Transverse colon (tissue), 4 donors: ENCODE data around the gene GDI1. TPM values are rescaled to one million over a fixed set of nuclear protein-coding genes. Genes with fewer than 3 reads are reported as not detected.

ENCODE experiments used
- DNase-seq: peaks from one replicate; pipeline ENCODE4 v3.0.0-alpha.2; 2019
- H3K27ac ChIP-seq, 4 donors: fragments of 200-600 bp; sonication (generic); 2 replicates each; pipeline ENCODE4 v1.5.1; 2016 to 2018; ENCODE audit warnings: inconsistent platforms in 4 of 4
- H3K27me3 ChIP-seq: fragments of 200-600 bp; sonication (generic); 2 replicates; pipeline ENCODE4 v1.5.1; 2017; ENCODE audit warnings: inconsistent platforms
- H3K36me3 ChIP-seq, 4 donors: fragments of 200-600 bp; sonication (generic); 2 replicates each; pipeline ENCODE4 v1.5.1; 2017 to 2019; ENCODE audit warnings: inconsistent platforms in 4 of 4
- H3K4me1 ChIP-seq, 4 donors: fragments of 200-600 bp; sonication (generic); 2 replicates each; pipeline ENCODE4 v1.5.1; 2017 to 2020; ENCODE audit warnings: inconsistent platforms in 4 of 4
- H3K4me3 ChIP-seq, 4 donors: fragments of 200-600 bp; sonication (generic); 1 replicate in 1 of 4; 2 replicates in 3 of 4; pipeline versions ENCODE4 v1.5.1 to v1.6.1; 2017 to 2019; ENCODE audit warnings: inconsistent platforms in 4 of 4
- H3K9me3 ChIP-seq, 2 donors: fragments of 200-600 bp; sonication (generic); 2 replicates each; pipeline ENCODE4 v1.5.1; 2017 to 2019; ENCODE audit warnings: inconsistent platforms in 2 of 2
- CTCF ChIP-seq, 5 experiments: fragments of 200-600 bp in 3 of 5; fragments of 450-650 bp in 2 of 5; sonication (generic) in 3 of 5; IDR thresholded peaks; 1 replicate in 2 of 5; 2 replicates in 3 of 5; pipeline ENCODE4 v1.5.1; 2016 to 2017; ENCODE audit warnings: antibody characterized with exemption in 5 of 5, inconsistent platforms in 3 of 5, mild to moderate bottlenecking in 2 of 5, moderate library complexity in 1 of 5
- EP300 ChIP-seq: sonication (generic); formaldehyde crosslinking; IDR thresholded peaks from one replicate; pipeline ENCODE4 v1.6.1; 2017; ENCODE audit warnings: antibody characterized with exemption, low read depth
- POLR2A ChIP-seq: fragments of 450-650 bp; IDR thresholded peaks from one replicate; pipeline ENCODE4 v1.6.1; 2016; ENCODE audit warnings: antibody characterized with exemption, mild to moderate bottlenecking, moderate library complexity
- POLR2AphosphoS5 ChIP-seq, 3 donors: sonication (generic); formaldehyde crosslinking; IDR thresholded peaks; one replicate each; pipeline ENCODE4 v1.6.1; 2016; ENCODE audit warnings: antibody characterized with exemption in 3 of 3
- WGBS, 2 donors: methylation state at CpG; one replicate each; pipeline ENCODE4 v1.1.5; 2018; ENCODE audit warnings: low coverage in 1 of 2; 5-methylcytosine and 5-hydroxymethylcytosine counted together
- in situ Hi-C, 4 donors: fragments of 200-750 bp; cut with MboI; loops; one replicate each; pipeline versions ENCODE4 v1.15.0 to v1.15.1; 2017; ENCODE audit warnings: low sequenced_read_pairs in 3 of 4, low pct_ligation_motif_present in 1 of 4, low pct_unique_long_range_greater_than_20kb in 1 of 4
- intact Hi-C: fragments of 100-400 bp; cut with DNase I; formaldehyde crosslinking; loops from one replicate; pipeline ENCODE4 v1.15.1; 2023; ENCODE audit warnings: low total_unique reads
- total RNA-seq, 4 donors: library from RNA; depleted of rRNA; stranded (reverse); fragments of >200 nt; gene quantifications; one replicate each; pipeline ENCODE4 v1.1.0, GENCODE V29; 2016

GDI1 gene
- total RNA-seq, 4 donors from 2014 or later, result 86.6 to 173 (median 119) TPM

GRCh38 chrX:154408659-154409221, 28.2 kb upstream of the GDI1 start:
- no peaks in the 10 kb centered on the region for H3K9me3 ChIP-seq
- H3K27me3 ChIP-seq, result no peaks in the 10 kb centered on the region
- in situ Hi-C loops, result loop anchor here in 3 of 4 donors (25.0 kb wide), 1 partner anchor 129 kb away; the partner anchor contains the start of genes G6PD (in 3 of the 3) and IKBKG (in 3 of the 3)
- no peak for DNase-seq
- H3K27ac ChIP-seq, result peak overlapping the region; percentile 73 to 98 (median 88)
- no peak for TF ChIP-seq CTCF (IDR thresholded peaks at IDR 0.05)
- TF ChIP-seq POLR2A, result peak; percentile 24
- intact Hi-C loops, result loop anchor here (5.0 kb wide), 1 partner anchor 44 kb away; no protein-coding TSS in a partner anchor
- H3K4me3 ChIP-seq, result peak overlapping the region in 2 of 4 donors; percentile 8 to 43
- no peaks in the 10 kb centered on the region for H3K36me3 ChIP-seq
- H3K4me1 ChIP-seq, result peaks cover 0 to 23% (median 8%) of the 10 kb centered on the region in 4 donors
- WGBS, 2 donors, result 56% methylated on average over 10 of the region's 10 CpGs; no CpG with 5 or more reads in 1 of the 2 donors

DNA sequence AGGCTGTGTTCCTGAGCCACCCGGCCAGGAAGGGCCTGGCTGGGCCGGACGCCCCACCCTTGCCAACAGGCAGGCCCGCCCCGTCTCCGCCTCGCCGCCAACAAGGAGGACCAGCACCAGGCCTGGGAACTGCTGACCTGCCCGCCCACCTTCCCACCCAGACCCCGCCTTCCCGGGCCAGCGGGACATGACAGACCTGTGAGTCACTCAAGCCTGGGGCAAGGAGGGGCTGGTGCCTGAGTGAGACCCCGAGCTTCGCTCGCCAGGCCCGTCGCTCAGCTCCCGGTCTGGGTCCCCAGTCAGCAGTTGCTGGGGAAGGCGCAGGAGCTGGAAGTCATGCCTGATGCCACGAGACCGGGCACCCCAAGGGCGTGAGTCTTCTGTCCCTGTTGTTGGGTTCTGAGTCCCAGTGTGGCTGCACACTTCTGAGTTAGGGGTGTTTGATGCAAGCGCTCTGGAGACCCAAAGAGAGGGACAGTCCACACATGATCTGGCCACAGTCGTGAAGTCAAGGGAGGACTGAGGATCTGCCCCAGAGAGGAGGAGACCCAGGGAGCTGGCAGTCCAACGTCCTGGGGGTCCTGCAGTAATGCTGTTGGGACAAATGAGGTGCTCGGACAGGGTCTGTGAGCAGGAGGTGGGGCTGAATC, 27.6 kb upstream of the GDI1 start, which contains the start of gene DNASE1L1:
Gene DNASE1L1, minus strand, starts transcription at position 33 of the 650 bp plus-strand sequence. CDS start 3,686 bp downstream, outside the sequence.
- Histone ChIP-seq H3K36me3 (no peaks in the 10 kb centered on the region), H3K27ac (peak within 1 kb of the TSS; percentile 73 to 98 (median 88)), H3K27me3 (no peaks in the 10 kb centered on the region), H3K4me1 (peaks cover 0 to 23% (median 8%) of the 10 kb centered on the region in 4 donors), H3K4me3 (peak within 1 kb of the TSS in 2 of 4 donors; percentile 8 to 43), H3K9me3 (no peaks in the 10 kb centered on the region)
- TF ChIP-seq POLR2AphosphoS5 (IDR thresholded peaks at IDR 0.05) (peak in 2 of 3 donors; percentile 32 to 39), POLR2A (no peak)
- peak; percentile 90 for DNase-seq
- in situ Hi-C loops, result loop anchor here in 3 of 4 donors (25.0 kb wide), 1 partner anchor 128 kb away; the partner anchor contains the start of genes G6PD (in 3 of the 3) and IKBKG (in 3 of the 3)
- 59% methylated on average over 9 of the region's 26 CpGs; no CpG with 5 or more reads in 1 of the 2 donors for WGBS, 2 donors
- intact Hi-C loops, result loop anchor here (5.0 kb wide), 1 partner anchor 43 kb away; no protein-coding TSS in a partner anchor

GRCh38 chrX:154411981-154412340, 25.0 kb upstream of the GDI1 start:
- 42% methylated on average over 25 of the region's 29 CpGs; no CpG with 5 or more reads in 1 of the 2 donors for WGBS, 2 donors
- Histone ChIP-seq H3K27ac (peak overlapping the region; percentile 91 to 98 (median 96)), H3K4me3 (peak overlapping the region; percentile 61 to 95 (median 77)), H3K4me1 (peaks cover 0 to 23% (median 8%) of the 10 kb centered on the region in 4 donors), H3K27me3 (no peaks in the 10 kb centered on the region), H3K9me3 (no peaks in the 10 kb centered on the region), H3K36me3 (no peaks in the 10 kb centered on the region)
- intact Hi-C loops, result no loop called here
- in situ Hi-C loops, result loop anchor here in 3 of 4 donors (25.0 kb wide), 1 partner anchor 125 kb away; the partner anchor contains the start of genes G6PD (in 3 of the 3) and IKBKG (in 3 of the 3)
- peak; percentile 76 for DNase-seq
- peak; percentile 71 for TF ChIP-seq POLR2A
- TF ChIP-seq CTCF (IDR thresholded peaks at IDR 0.05), result no peak
- TF ChIP-seq POLR2AphosphoS5 (IDR thresholded peaks at IDR 0.05), result peak; percentile 56 to 81 (median 74)

DNA sequence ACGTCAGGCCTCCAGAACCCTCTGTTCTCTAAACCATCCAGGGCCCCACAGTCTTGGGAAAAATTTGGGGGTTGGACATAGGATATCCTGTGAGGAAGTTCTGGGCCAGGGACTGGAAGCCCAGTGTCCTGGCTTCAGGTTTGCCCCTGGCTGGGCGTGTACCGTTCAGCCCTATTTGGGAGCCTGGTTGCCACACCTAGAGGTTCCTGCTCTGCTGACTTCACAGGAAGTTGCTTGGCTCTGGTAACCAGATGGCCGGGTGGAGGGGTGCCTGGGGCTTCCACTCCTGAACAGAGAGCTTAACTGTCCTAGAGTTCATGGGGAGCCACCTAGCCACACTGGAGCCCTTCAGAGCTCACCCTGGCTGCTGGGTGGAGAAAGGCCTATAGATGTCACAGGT, 24.5 kb upstream of the GDI1 start:
- Histone ChIP-seq H3K27ac (peak overlapping the region; percentile 91 to 98 (median 96)), H3K27me3 (no peaks in the 10 kb centered on the region), H3K4me3 (peak overlapping the region in 3 of 4 donors; percentile 61 to 95 (median 86)), H3K9me3 (no peaks in the 10 kb centered on the region), H3K36me3 (no peaks in the 10 kb centered on the region), H3K4me1 (peaks cover 0 to 23% (median 8%) of the 10 kb centered on the region in 4 donors)
- peak; percentile 54 for DNase-seq
- intact Hi-C loops (no loop called here), in situ Hi-C loops (loop anchor here in 3 of 4 donors (25.0 kb wide), 1 partner anchor 125 kb away; the partner anchor contains the start of genes G6PD (in 3 of the 3) and IKBKG (in 3 of the 3))
- no peak for TF ChIP-seq EP300
- TF ChIP-seq POLR2AphosphoS5 (IDR thresholded peaks at IDR 0.05), result no peak
- TF ChIP-seq CTCF (IDR thresholded peaks at IDR 0.05), result no peak
- no peak for TF ChIP-seq POLR2A
- WGBS, 2 donors, result 52% methylated on average over 4 of the region's 4 CpGs; no CpG with 5 or more reads in 1 of the 2 donors
